ENCODE measurements around the gene C1QB. TPM values are rescaled to one million over a fixed set of nuclear protein-coding genes. Genes with fewer than 3 reads are reported as not detected.

Gene C1QB
- total RNA-seq, 1 donor from 2014 or later = 79.0 TPM

- DNase-seq (ENCODE audit: low spot score) (no peak), ATAC-seq (no peak)
These were observed 19.2 kb upstream of the C1QB start for GRCh38 chr1:22633697-22634463.

- DNase-seq (ENCODE audit: low spot score) (no peak), ATAC-seq (no peak)
These were observed 17.6 kb upstream of the C1QB start for GRCh38 chr1:22635436-22635835.

- DNase-seq (ENCODE audit: low spot score) (no peak), ATAC-seq (peak; percentile 65)
These were observed 16.7 kb upstream of the C1QB start, which contains the start of gene C1QA for GRCh38 chr1:22636353-22636752. TSS of gene C1QA (plus strand) at chr1:22636628. CDS start at chr1:22637617, 989 bp downstream.

GRCh38 chr1:22636927-22637326, 16.1 kb upstream of the C1QB start:
- ATAC-seq = no peak
- no peak for DNase-seq (ENCODE audit: low spot score)

- no peak for ATAC-seq
- DNase-seq (ENCODE audit: low spot score) = no peak
These were observed 15.1 kb upstream of the C1QB start for GRCh38 chr1:22637907-22638445.

- no peak for ATAC-seq
- DNase-seq (ENCODE audit: low spot score) = no peak
These were observed 14.4 kb upstream of the C1QB start for GRCh38 chr1:22638476-22639234.

GRCh38 chr1:22639286-22639685, 13.8 kb upstream of the C1QB start:
- no peak for ATAC-seq
- no peak for DNase-seq (ENCODE audit: low spot score)

- DNase-seq (ENCODE audit: low spot score) = no peak
- ATAC-seq = no peak
These were observed 11.8 kb upstream of the C1QB start for GRCh38 chr1:22641247-22641646.

GRCh38 chr1:22641906-22642636, 11.0 kb upstream of the C1QB start:
- DNase-seq (ENCODE audit: low spot score) (peak; percentile 83), ATAC-seq (peak; percentile 94)

GRCh38 chr1:22643381-22643780, 9.7 kb upstream of the C1QB start, which contains the start of gene C1QC:
TSS of gene C1QC (plus strand) at chr1:22643633. CDS start at chr1:22644024, 391 bp downstream.
- DNase-seq (ENCODE audit: low spot score) = no peak

GRCh38 chr1:22643928-22644327, 9.1 kb upstream of the C1QB start:
- ATAC-seq = no peak
- DNase-seq (ENCODE audit: low spot score) = no peak

More at GRCh38 chr1:22643381-22643780, 9.7 kb upstream of the C1QB start, which contains the start of gene C1QC:
- ATAC-seq = peak; percentile 13

GRCh38 chr1:22645931-22646330, 7.1 kb upstream of the C1QB start:
- DNase-seq (ENCODE audit: low spot score) (no peak), ATAC-seq (no peak)

- ATAC-seq = no peak
- DNase-seq (ENCODE audit: low spot score) = no peak
These were observed 6.7 kb upstream of the C1QB start for GRCh38 chr1:22646384-22646783.

GRCh38 chr1:22650089-22650693, 2.8 kb upstream of the C1QB start:
- DNase-seq (ENCODE audit: low spot score) (no peak), ATAC-seq (no peak)

GRCh38 chr1:22651941-22652856, 837 bp upstream of the C1QB start:
- ATAC-seq (peak; percentile 39), DNase-seq (ENCODE audit: low spot score) (no peak)

GRCh38 chr1:22654692-22655091, 1.7 kb downstream of the C1QB start:
- DNase-seq (ENCODE audit: low spot score) (no peak), ATAC-seq (no peak)

- DNase-seq (ENCODE audit: low spot score) (no peak), ATAC-seq (no peak)
These were observed 5.5 kb downstream of the C1QB start for GRCh38 chr1:22658385-22659163.

- DNase-seq (ENCODE audit: low spot score) (no peak), ATAC-seq (no peak)
These were observed 7.7 kb downstream of the C1QB start for GRCh38 chr1:22660716-22661241.
